Esophagus (tissue), 2 donors: Measurements from ENCODE around the gene FBXL17. TPM values are rescaled to one million over a fixed set of nuclear protein-coding genes. Genes with fewer than 3 reads are reported as not detected.

Experiments used
- H3K27ac ChIP-seq, 2 donors: one replicate each; pipeline ENCODE4 v1.5.1; 2013; ENCODE audit warnings: low read depth in 2 of 2, mild to moderate bottlenecking in 2 of 2, inconsistent platforms in 1 of 2, low read length in 1 of 2, moderate library complexity in 1 of 2
- H3K27me3 ChIP-seq, 2 donors: one replicate each; pipeline ENCODE4 v1.6.1; 2013; ENCODE audit warnings: low read length in 2 of 2, control low read depth in 1 of 2, mild to moderate bottlenecking in 1 of 2; ENCODE audit not compliant: insufficient read depth in 2 of 2, control insufficient read depth in 1 of 2
- H3K36me3 ChIP-seq, 2 donors: one replicate each; pipeline ENCODE4 v1.6.1; 2013; ENCODE audit warnings: low read length in 1 of 2; ENCODE audit not compliant: control insufficient read depth in 2 of 2, insufficient read depth in 2 of 2
- H3K4me1 ChIP-seq, 2 donors: one replicate each; pipeline ENCODE4 v1.6.1; 2013; ENCODE audit warnings: low read length in 1 of 2; ENCODE audit not compliant: control insufficient read depth in 2 of 2, insufficient read depth in 2 of 2
- H3K4me3 ChIP-seq, 2 donors: one replicate each; pipeline ENCODE4 v1.5.1; 2013; ENCODE audit warnings: low read length in 2 of 2, mild to moderate bottlenecking in 2 of 2, low read depth in 1 of 2, moderate library complexity in 1 of 2
- H3K9me3 ChIP-seq, 2 donors: one replicate each; pipeline ENCODE4 v1.6.1; 2013; ENCODE audit warnings: mild to moderate bottlenecking in 2 of 2, low read depth in 1 of 2, low read length in 1 of 2, moderate library complexity in 1 of 2; ENCODE audit not compliant: control insufficient read depth in 2 of 2, insufficient read depth in 1 of 2
- WGBS, 2 donors: extraction: QIAGEN DNeasy Blood & Tissue Kit; methylation state at CpG; one replicate each; pipeline ENCODE4 v1.1.7; 2013; 5-methylcytosine and 5-hydroxymethylcytosine counted together
- polyA plus RNA-seq, 2 donors: library from polyadenylated mRNA; stranded (reverse); fragments of 200-250 nt; gene quantifications; one replicate each; pipeline ENCODE4 v1.2.3, GENCODE V29; 2013
- donor health status: healthy with polysubstance abuse.
- donor health status: Bipolar disorder and iron deficiency.

FBXL17 gene
- polyA plus RNA-seq, 2 donors: 3.0 to 5.5 TPM

DNA sequence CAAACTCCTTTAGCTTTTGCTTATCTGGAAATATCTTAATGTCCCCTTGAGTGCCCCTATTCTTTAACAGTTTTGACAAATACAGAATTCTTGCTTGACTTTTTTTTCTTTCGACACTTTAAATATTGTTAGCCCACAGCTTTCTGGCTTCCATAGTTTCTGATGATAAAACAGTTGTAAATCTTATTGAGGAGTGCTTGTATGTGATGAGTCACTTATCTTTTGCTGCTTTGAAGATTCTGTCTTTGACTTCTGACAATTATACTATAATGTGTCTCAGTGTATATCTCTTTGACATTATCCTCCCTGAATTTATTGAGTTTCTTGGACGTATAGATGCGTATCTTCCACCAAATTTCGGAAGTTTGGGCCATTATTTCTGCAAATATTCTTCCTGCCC, 21.6 kb downstream of the FBXL17 start:
- H3K27ac ChIP-seq: no peak overlapping the region
- no peak overlapping the region for H3K4me3 ChIP-seq
- no peaks in the 10 kb centered on the region for H3K9me3 ChIP-seq
- 97 to 98% methylated on average over 4 of the region's 4 CpGs for WGBS, 2 donors
- no peaks in the 10 kb centered on the region for H3K27me3 ChIP-seq
- no peaks in the 10 kb centered on the region for H3K4me1 ChIP-seq
- H3K36me3 ChIP-seq: no peaks in the 10 kb centered on the region

DNA sequence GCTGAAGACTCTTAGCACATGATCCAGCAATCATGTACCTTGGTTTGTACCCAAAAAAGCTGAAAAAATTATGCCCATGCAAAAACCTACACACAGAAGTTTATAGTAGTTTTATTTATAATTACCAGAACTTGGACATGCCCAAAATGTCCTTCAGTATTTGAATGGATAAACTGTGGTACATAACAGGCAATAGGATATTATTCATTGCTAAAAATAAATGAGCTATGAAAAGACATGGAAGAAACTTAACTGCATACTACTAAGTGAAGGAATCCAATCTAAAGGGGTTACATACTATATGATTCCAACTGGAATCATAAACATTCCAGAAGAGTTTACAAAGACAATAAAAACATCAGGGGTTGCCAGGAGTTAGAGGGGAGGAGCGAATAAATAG, 25.6 kb downstream of the FBXL17 start:
- H3K4me3 ChIP-seq: no peak overlapping the region
- no peaks in the 10 kb centered on the region for H3K36me3 ChIP-seq
- no peaks in the 10 kb centered on the region for H3K9me3 ChIP-seq
- 93 to 94% methylated on average over 1 of the region's 1 CpG for WGBS, 2 donors
- no peak overlapping the region for H3K27ac ChIP-seq
- H3K4me1 ChIP-seq: no peaks in the 10 kb centered on the region
- H3K27me3 ChIP-seq: no peaks in the 10 kb centered on the region

- no peak overlapping the region for H3K4me3 ChIP-seq
- no peaks in the 10 kb centered on the region for H3K4me1 ChIP-seq
- no peak overlapping the region for H3K27ac ChIP-seq
- H3K27me3 ChIP-seq: no peaks in the 10 kb centered on the region
- 94 to 96% methylated on average over 3 of the region's 3 CpGs for WGBS, 2 donors
- no peaks in the 10 kb centered on the region for H3K36me3 ChIP-seq
- H3K9me3 ChIP-seq: no peaks in the 10 kb centered on the region
These were observed 28.8 kb downstream of the FBXL17 start for GRCh38 chr5:108353087-108353486.

DNA sequence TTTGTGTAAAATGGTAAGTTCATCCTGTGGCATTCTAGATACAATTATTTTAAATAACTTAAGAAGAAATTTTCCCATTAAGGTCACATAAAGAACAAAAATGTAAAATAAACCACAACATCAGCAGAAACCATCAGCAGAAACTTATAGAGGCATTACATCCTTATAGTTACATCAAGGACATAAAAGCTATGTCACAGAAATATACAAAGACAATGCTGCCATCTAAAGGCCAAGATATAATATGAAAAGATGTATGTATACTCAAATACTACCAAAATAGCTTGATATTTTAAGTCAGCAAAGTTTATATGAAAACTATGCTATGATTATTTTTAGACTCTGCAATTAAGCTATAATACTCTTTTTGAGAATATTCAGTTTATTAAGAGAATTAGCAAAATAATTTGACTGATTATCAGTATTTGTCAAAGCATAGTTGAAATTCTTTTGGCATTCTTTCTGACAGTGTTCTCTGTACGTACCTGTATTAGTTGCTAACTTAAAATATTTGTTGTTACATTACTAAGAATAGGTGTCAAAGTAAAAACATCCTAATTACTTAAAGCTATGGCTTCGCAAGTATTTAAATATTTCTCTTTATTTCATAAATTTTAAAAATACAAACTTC, 36.2 kb downstream of the FBXL17 start:
- Histone ChIP-seq H3K4me1 (no peaks in the 10 kb centered on the region), H3K4me3 (no peak overlapping the region), H3K9me3 (no peaks in the 10 kb centered on the region), H3K36me3 (no peaks in the 10 kb centered on the region), H3K27ac (no peak overlapping the region), H3K27me3 (no peaks in the 10 kb centered on the region)
- 91 to 93% methylated on average over 2 of the region's 2 CpGs for WGBS, 2 donors

DNA sequence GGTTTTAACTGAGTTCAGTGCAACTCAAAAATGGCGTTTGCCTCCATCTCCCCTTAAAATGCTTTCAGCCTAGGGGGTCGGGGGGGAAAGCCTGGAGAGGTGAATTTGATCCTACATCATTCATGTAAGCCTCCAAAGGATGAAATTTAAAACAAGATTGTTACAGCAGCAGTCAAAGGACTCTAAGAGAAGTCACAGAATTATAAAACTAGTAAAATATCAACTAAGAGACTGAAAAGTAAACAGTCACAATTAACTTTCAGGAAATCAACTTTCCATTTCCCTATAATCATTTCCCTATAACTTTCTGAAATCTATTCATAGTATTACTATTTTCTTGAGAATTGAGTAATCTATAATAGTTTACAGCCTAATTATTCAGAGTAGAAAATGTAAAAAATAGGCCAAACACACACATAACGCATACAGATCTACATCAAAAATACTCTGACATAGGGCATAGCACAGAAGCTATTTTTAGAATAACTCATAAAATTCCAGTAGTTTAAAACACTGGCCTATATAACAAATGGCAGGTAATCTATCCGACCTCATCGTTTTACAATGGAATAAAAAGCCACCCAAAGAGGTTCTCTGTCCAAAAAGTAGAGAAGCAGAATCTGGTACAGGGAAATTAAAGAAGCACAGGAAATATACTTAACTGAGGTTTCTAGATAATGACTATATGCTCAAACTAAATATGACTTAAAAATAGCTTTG, 37.6 kb downstream of the FBXL17 start:
- Histone ChIP-seq H3K4me3 (no peak overlapping the region), H3K27ac (no peak overlapping the region), H3K27me3 (no peaks in the 10 kb centered on the region), H3K9me3 (no peaks in the 10 kb centered on the region), H3K4me1 (no peaks in the 10 kb centered on the region), H3K36me3 (no peaks in the 10 kb centered on the region)
- WGBS, 2 donors: 86% methylated on average over 5 of the region's 5 CpGs

DNA sequence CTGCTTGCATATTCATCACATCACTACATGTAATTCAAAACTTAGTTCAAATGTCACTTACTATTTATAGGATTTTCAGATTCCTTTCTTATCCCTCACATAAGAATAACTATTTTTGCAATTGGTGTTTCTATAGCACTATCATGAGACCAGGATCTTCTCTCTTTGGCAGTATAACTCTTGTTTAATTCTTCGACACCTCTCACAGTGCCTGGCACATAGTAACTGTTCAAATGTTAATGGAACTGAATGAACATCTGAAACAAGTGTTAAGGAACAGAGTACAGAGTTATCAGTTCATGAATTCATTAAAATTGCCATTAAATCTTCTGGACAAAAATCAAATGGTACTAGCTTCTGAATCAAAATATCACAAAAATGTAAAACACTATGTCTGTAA, 40.0 kb downstream of the FBXL17 start:
- 91 to 97% methylated on average over 1 of the region's 1 CpG for WGBS, 2 donors
- Histone ChIP-seq H3K9me3 (no peaks in the 10 kb centered on the region), H3K4me1 (no peaks in the 10 kb centered on the region), H3K27me3 (no peaks in the 10 kb centered on the region), H3K4me3 (no peak overlapping the region), H3K27ac (no peak overlapping the region), H3K36me3 (no peaks in the 10 kb centered on the region)

- no peaks in the 10 kb centered on the region for H3K27me3 ChIP-seq
- H3K4me3 ChIP-seq: no peak overlapping the region
- no peaks in the 10 kb centered on the region for H3K4me1 ChIP-seq
- 93 to 94% methylated on average over 8 of the region's 8 CpGs for WGBS, 2 donors
- no peak overlapping the region for H3K27ac ChIP-seq
- no peaks in the 10 kb centered on the region for H3K36me3 ChIP-seq
- no peaks in the 10 kb centered on the region for H3K9me3 ChIP-seq
These were observed 41.8 kb downstream of the FBXL17 start for GRCh38 chr5:108340131-108340530.

- Histone ChIP-seq H3K4me1 (no peaks in the 10 kb centered on the region), H3K27ac (no peak overlapping the region)
- 66 to 84% methylated on average over 1 of the region's 1 CpG for WGBS, 2 donors
These were observed 42.7 kb downstream of the FBXL17 start for GRCh38 chr5:108339220-108339619.

DNA sequence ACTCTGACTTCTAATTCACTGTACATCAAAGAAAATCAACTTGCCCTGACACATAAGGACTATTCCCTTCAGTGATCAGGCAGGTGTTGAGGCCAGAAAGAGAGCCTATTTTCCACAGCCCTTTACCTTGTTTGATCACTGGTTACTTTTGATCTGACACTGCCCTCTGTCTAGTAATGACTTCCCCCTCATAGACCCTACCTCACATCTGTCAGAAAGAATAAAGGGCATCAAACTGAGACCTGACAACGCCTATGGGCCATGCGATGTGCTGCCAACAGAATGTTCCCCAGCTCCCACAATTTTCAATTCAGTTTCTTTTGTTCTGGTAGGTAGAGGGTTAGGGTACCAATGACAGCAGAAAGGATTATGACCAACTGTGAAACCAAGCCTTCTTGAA, 47.7 kb downstream of the FBXL17 start:
- Histone ChIP-seq H3K4me1 (no peaks in the 10 kb centered on the region), H3K36me3 (peaks cover 0 to 2% of the 10 kb centered on the region in 2 donors), H3K4me3 (no peak overlapping the region), H3K9me3 (no peaks in the 10 kb centered on the region), H3K27ac (no peak overlapping the region), H3K27me3 (no peaks in the 10 kb centered on the region)
- WGBS, 2 donors: 94 to 97% methylated on average over 2 of the region's 2 CpGs

More at GRCh38 chr5:108339220-108339619, 42.7 kb downstream of the FBXL17 start:
- H3K36me3 ChIP-seq: peaks cover 0 to under 1% of the 10 kb centered on the region in 2 donors
- H3K9me3 ChIP-seq: no peaks in the 10 kb centered on the region
- no peaks in the 10 kb centered on the region for H3K27me3 ChIP-seq
- no peak overlapping the region for H3K4me3 ChIP-seq

DNA sequence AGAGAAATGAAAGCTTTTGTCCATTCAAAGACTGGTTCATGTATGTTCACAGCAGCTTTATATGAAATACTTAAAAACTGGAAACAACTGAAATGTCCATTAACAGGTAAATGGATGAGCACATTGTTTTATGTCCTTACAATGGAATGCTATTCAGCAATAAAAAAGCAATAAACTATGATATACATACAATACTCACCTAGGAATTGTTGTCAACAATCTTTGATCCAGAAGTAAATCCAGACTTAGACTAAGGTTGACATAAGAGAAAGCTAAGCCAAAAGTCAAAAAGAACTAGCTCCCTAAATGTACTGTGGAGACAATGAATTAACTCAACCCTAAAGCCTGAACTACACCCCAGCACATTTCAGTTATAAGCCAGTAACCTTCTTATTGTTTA, 54.9 kb downstream of the FBXL17 start:
- no peak overlapping the region for H3K4me3 ChIP-seq
- no peak overlapping the region for H3K27ac ChIP-seq
- no peaks in the 10 kb centered on the region for H3K27me3 ChIP-seq
- no peaks in the 10 kb centered on the region for H3K36me3 ChIP-seq
- H3K9me3 ChIP-seq: no peaks in the 10 kb centered on the region
- H3K4me1 ChIP-seq: no peaks in the 10 kb centered on the region
